Measurements from ENCODE around the gene MAGI1. TPM values are rescaled to one million over a fixed set of nuclear protein-coding genes. Genes with fewer than 3 reads are reported as not detected.
A peak's percentile ranks its signal among the peaks of the same experiment; 100 is the strongest.

The MAGI1 gene
- total RNA-seq, 1 experiment from 2014 or later: 38.6 TPM

GRCh38 chr3:65752636-65753035, 286.1 kb downstream of the MAGI1 start:
- POLR2A ChIA-PET: no interaction called here
- no peaks in the 10 kb centered on the region for H3K79me2 ChIP-seq (ENCODE audit: insufficient read depth, low read length)
- RAD21 ChIA-PET (ENCODE audit: low non-redundant PET in 1 of 2, low total read pairs in 2 of 2, uncharacterized antibody in 2 of 2, unreplicated experiment in 2 of 2): no interaction called here
- no peak overlapping the region for H3K4me3 ChIP-seq (replicated peaks in 1 of 2; ENCODE audit: low read depth in 1 of 2, low read length in 2 of 2)
- CTCF ChIA-PET: interaction anchor here (1.6 to 2.0 kb wide), 2 partner anchors 20 to 314 kb away, joined by 3 to 11 read pairs; no protein-coding TSS in a partner anchor
- no peaks in the 10 kb centered on the region for H3K36me3 ChIP-seq (ENCODE audit: control insufficient read depth in 1 of 2, insufficient read depth in 2 of 2, low read length in 2 of 2)
- intact Hi-C loops (cut with micrococcal nuclease): loop anchor here (5.0 kb wide), 1 partner anchor 1220 kb away; no protein-coding TSS in a partner anchor
- TF ChIP-seq ZFX (IDR thresholded peaks at IDR 0.05) (no peak), FOSL1 (IDR thresholded peaks at IDR 0.05; ENCODE audit: low read depth) (no peak), SIN3A (IDR thresholded peaks at IDR 0.05; ENCODE audit: low read depth) (no peak)
- H3K9me2 ChIP-seq (ENCODE audit: insufficient read depth): no peaks in the 10 kb centered on the region
- no TSS peak for BruUV-seq (replicated peaks)
- ATAC-seq (no peak), DNase-seq (ENCODE audit: low read depth, low spot score) (no peak)
- no peaks in the 10 kb centered on the region for H3K4me1 ChIP-seq (ENCODE audit: control insufficient read depth in 1 of 2, insufficient read depth in 2 of 2, low read length in 2 of 2)
- H3K9ac ChIP-seq (ENCODE audit: low read length): no peak overlapping the region
- H3K27ac ChIP-seq (ENCODE audit: low read depth, low read length): no peak overlapping the region
- no peak overlapping the region for H3K4me2 ChIP-seq (ENCODE audit: low read length)
- no peaks in the 10 kb centered on the region for H4K20me1 ChIP-seq (ENCODE audit: insufficient read depth)
- no peaks in the 10 kb centered on the region for H3K27me3 ChIP-seq (ENCODE audit: insufficient read depth, low read length)
- no peak overlapping the region for H2AFZ ChIP-seq (ENCODE audit: low read depth, low read length, poor library complexity, severe bottlenecking)
- no peaks in the 10 kb centered on the region for H3K9me3 ChIP-seq (ENCODE audit: control insufficient read depth in 1 of 2, insufficient read depth in 1 of 2, low read depth in 1 of 2, low read length in 2 of 2)

GRCh38 chr3:65751123-65751700, 287.5 kb downstream of the MAGI1 start:
- no peak overlapping the region for H3K9ac ChIP-seq (ENCODE audit: low read length)
- H3K4me1 ChIP-seq (ENCODE audit: control insufficient read depth in 1 of 2, insufficient read depth in 2 of 2, low read length in 2 of 2): no peaks in the 10 kb centered on the region
- TF ChIP-seq CTCF (IDR thresholded peaks at IDR 0.05 in 2 of 3, conservative IDR thresholded peaks at IDR 0.05 in 1 of 3; ENCODE audit: borderline replicate concordance in 1 of 3, insufficient read depth in 1 of 3, low read depth in 2 of 3, low read length in 2 of 3) (peak; percentile 21 to 76 (median 74); a peak in 4 of 6 replicates), RAD21 (IDR thresholded peaks at IDR 0.05; ENCODE audit: low read depth) (peak; percentile 47), EZH2phosphoT487 (IDR thresholded peaks at IDR 0.05; ENCODE audit: borderline replicate concordance) (no peak), SP1 (IDR thresholded peaks at IDR 0.05; ENCODE audit: low read depth) (no peak), CBX3 (IDR thresholded peaks at IDR 0.05; ENCODE audit: low read depth) (no peak), ATF3 (IDR thresholded peaks at IDR 0.05) (no peak)
- no peaks in the 10 kb centered on the region for H3K27me3 ChIP-seq (ENCODE audit: insufficient read depth, low read length)
- ChIA-PET CTCF (interaction anchor here (0.9 to 2.0 kb wide), 7 partner anchors 15 to 312 kb away, joined by 3 to 11 read pairs (median 5); no protein-coding TSS in a partner anchor), POLR2A (no interaction called here), RAD21 (ENCODE audit: low non-redundant PET in 1 of 2, low total read pairs in 2 of 2, uncharacterized antibody in 2 of 2, unreplicated experiment in 2 of 2) (interaction anchor here in 1 of 2 experiments (1.5 kb wide), 1 partner anchor 312 kb away, joined by 5 read pairs; no protein-coding TSS in a partner anchor)
- H4K20me1 ChIP-seq (ENCODE audit: insufficient read depth): no peaks in the 10 kb centered on the region
- H3K36me3 ChIP-seq (ENCODE audit: control insufficient read depth in 1 of 2, insufficient read depth in 2 of 2, low read length in 2 of 2): no peaks in the 10 kb centered on the region
- ATAC-seq (peak; percentile 88), DNase-seq (ENCODE audit: low read depth, low spot score) (peak; percentile 3)
- no peaks in the 10 kb centered on the region for H3K79me2 ChIP-seq (ENCODE audit: insufficient read depth, low read length)
- no peak overlapping the region for H3K4me3 ChIP-seq (replicated peaks in 1 of 2; ENCODE audit: low read depth in 1 of 2, low read length in 2 of 2)
- H3K9me2 ChIP-seq (ENCODE audit: insufficient read depth): no peaks in the 10 kb centered on the region
- no peak overlapping the region for H3K4me2 ChIP-seq (ENCODE audit: low read length)
- H3K9me3 ChIP-seq (ENCODE audit: control insufficient read depth in 1 of 2, insufficient read depth in 1 of 2, low read depth in 1 of 2, low read length in 2 of 2): no peaks in the 10 kb centered on the region
- no TSS peak for BruUV-seq (replicated peaks)
- H2AFZ ChIP-seq (ENCODE audit: low read depth, low read length, poor library complexity, severe bottlenecking): no peak overlapping the region
- intact Hi-C loops (cut with micrococcal nuclease): loop anchor here (1.0 to 5.0 kb wide), 2 partner anchors 16 to 1219 kb away; no protein-coding TSS in a partner anchor
- H3K27ac ChIP-seq (ENCODE audit: low read depth, low read length): no peak overlapping the region
